Astrocyte of the cerebellum (primary cell): ENCODE measurements around the gene OR2V1.

Source experiments
- DNase-seq: peaks from one replicate; pipeline ENCODE4 v3.0.0-alpha.2; 2011; ENCODE audit warnings: low read depth
- H3K4me3 ChIP-seq: 2 replicates; pipeline ENCODE4 v1.5.1; 2011; ENCODE audit warnings: mild to moderate bottlenecking, low read depth, low read length, moderate library complexity
- CTCF ChIP-seq: IDR thresholded peaks from 2 replicates; pipeline ENCODE4 v1.5.1; 2012; ENCODE audit warnings: low read length, low read depth, moderate library complexity, mild to moderate bottlenecking; ENCODE audit errors: missing control alignments
- in situ Hi-C: cut with HindIII; loops from 2 replicates; pipeline ENCODE4 v1.10.0; 2017; ENCODE audit warnings: low sequenced_read_pairs

Gene OR2V1

GRCh38 chr5:181145133-181145532 is 14.2 kb upstream of the OR2V1 start:
- no peak for DNase-seq
- in situ Hi-C loops: no loop called here
- no peak overlapping the region for H3K4me3 ChIP-seq
- no peak for TF ChIP-seq CTCF

GRCh38 chr5:181142054-181142453 is 11.1 kb upstream of the OR2V1 start:
- DNase-seq: no peak
- no peak overlapping the region for H3K4me3 ChIP-seq
- in situ Hi-C loops: no loop called here
- no peak for TF ChIP-seq CTCF

GRCh38 chr5:181140766-181141165 is 9.8 kb upstream of the OR2V1 start:
- no peak for DNase-seq
- in situ Hi-C loops: no loop called here
- H3K4me3 ChIP-seq: no peak overlapping the region
- TF ChIP-seq CTCF: no peak

- no peak overlapping the region for H3K4me3 ChIP-seq
- in situ Hi-C loops: no loop called here
- TF ChIP-seq CTCF: no peak
- no peak for DNase-seq
Measured at GRCh38 chr5:181138258-181138657, 7.3 kb upstream of the OR2V1 start.

GRCh38 chr5:181136361-181136955 is 5.5 kb upstream of the OR2V1 start:
- no peak for TF ChIP-seq CTCF
- no peak overlapping the region for H3K4me3 ChIP-seq
- in situ Hi-C loops: no loop called here
- no peak for DNase-seq

GRCh38 chr5:181134259-181134658 is 3.3 kb upstream of the OR2V1 start:
- no peak for DNase-seq
- in situ Hi-C loops: no loop called here
- no peak for TF ChIP-seq CTCF
- H3K4me3 ChIP-seq: no peak overlapping the region
